Peyer's patch (tissue), 4 donors: ENCODE results near the gene CPAMD8.

ENCODE experiments used
- POLR2A ChIP-seq, 2 donors: fragments of 450-650 bp; IDR thresholded peaks; one replicate each; pipeline ENCODE4 v1.5.1; 2017; ENCODE audit warnings: antibody characterized with exemption in 2 of 2, mild to moderate bottlenecking in 2 of 2, moderate library complexity in 2 of 2
- TF ChIP-seq, protein P1 (sequence below), 6 experiments: fragments of 450-650 bp in 4 of 6; fragments of 200-600 bp in 2 of 6; sonication (generic) in 1 of 6; IDR thresholded peaks; one replicate each; pipeline ENCODE4 v1.5.1; 2017 to 2019; ENCODE audit warnings: antibody characterized with exemption in 6 of 6, mild to moderate bottlenecking in 3 of 6, moderate library complexity in 1 of 6

- no peak for TF ChIP-seq POLR2A (IDR thresholded peaks at IDR 0.05)
- TF ChIP-seq, protein P1, sequence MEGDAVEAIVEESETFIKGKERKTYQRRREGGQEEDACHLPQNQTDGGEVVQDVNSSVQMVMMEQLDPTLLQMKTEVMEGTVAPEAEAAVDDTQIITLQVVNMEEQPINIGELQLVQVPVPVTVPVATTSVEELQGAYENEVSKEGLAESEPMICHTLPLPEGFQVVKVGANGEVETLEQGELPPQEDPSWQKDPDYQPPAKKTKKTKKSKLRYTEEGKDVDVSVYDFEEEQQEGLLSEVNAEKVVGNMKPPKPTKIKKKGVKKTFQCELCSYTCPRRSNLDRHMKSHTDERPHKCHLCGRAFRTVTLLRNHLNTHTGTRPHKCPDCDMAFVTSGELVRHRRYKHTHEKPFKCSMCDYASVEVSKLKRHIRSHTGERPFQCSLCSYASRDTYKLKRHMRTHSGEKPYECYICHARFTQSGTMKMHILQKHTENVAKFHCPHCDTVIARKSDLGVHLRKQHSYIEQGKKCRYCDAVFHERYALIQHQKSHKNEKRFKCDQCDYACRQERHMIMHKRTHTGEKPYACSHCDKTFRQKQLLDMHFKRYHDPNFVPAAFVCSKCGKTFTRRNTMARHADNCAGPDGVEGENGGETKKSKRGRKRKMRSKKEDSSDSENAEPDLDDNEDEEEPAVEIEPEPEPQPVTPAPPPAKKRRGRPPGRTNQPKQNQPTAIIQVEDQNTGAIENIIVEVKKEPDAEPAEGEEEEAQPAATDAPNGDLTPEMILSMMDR (IDR thresholded peaks at IDR 0.05), result no peak
Observed at GRCh38 chr19:17027535-17027975, 945 bp upstream of the CPAMD8 start.
